PFSK-1 (cell line): ENCODE measurements around the gene NCOR1.

Source experiments
- FOXP2 ChIP-seq: optimal IDR thresholded peaks from 2 replicates; pipeline ENCODE3; 2011; ENCODE audit warnings: borderline replicate concordance, control low read depth, inconsistent platforms; ENCODE audit not compliant: insufficient read depth; ENCODE audit errors: extremely low read length, extremely low read depth
- POLR2AphosphoS5 ChIP-seq: IDR thresholded peaks from 2 replicates; pipeline ENCODE4 v1.6.1; 2012; ENCODE audit warnings: low read depth, mild to moderate bottlenecking, control low read depth, low read length, moderate library complexity
- SIN3A ChIP-seq: IDR thresholded peaks from 2 replicates; pipeline ENCODE4 v1.6.1; 2012; ENCODE audit warnings: mild to moderate bottlenecking, low read length, moderate library complexity, borderline replicate concordance; ENCODE audit not compliant: insufficient read depth
- TAF1 ChIP-seq: IDR thresholded peaks from 2 replicates; pipeline ENCODE4 v1.6.1; 2012; ENCODE audit warnings: low read length, control low read depth, borderline replicate concordance; ENCODE audit not compliant: insufficient read depth
- TF ChIP-seq, protein P1 (sequence below), 2 experiments: IDR thresholded peaks; 2 replicates each; pipeline versions ENCODE4 v1.6.1 to v1.8.0; 2011 to 2012; ENCODE audit warnings: low read depth in 2 of 2, low read length in 2 of 2, control low read depth in 1 of 2, inconsistent platforms in 1 of 2, mild to moderate bottlenecking in 1 of 2, moderate library complexity in 1 of 2; ENCODE audit not compliant: insufficient read depth in 1 of 2

NCOR1 gene

GRCh38 chr17:15999974-16000827 is 215.1 kb downstream of the NCOR1 start:
- TF ChIP-seq FOXP2 (no peak), SIN3A (no peak), TAF1 (no peak), POLR2AphosphoS5 (no peak)
- TF ChIP-seq, protein P1, sequence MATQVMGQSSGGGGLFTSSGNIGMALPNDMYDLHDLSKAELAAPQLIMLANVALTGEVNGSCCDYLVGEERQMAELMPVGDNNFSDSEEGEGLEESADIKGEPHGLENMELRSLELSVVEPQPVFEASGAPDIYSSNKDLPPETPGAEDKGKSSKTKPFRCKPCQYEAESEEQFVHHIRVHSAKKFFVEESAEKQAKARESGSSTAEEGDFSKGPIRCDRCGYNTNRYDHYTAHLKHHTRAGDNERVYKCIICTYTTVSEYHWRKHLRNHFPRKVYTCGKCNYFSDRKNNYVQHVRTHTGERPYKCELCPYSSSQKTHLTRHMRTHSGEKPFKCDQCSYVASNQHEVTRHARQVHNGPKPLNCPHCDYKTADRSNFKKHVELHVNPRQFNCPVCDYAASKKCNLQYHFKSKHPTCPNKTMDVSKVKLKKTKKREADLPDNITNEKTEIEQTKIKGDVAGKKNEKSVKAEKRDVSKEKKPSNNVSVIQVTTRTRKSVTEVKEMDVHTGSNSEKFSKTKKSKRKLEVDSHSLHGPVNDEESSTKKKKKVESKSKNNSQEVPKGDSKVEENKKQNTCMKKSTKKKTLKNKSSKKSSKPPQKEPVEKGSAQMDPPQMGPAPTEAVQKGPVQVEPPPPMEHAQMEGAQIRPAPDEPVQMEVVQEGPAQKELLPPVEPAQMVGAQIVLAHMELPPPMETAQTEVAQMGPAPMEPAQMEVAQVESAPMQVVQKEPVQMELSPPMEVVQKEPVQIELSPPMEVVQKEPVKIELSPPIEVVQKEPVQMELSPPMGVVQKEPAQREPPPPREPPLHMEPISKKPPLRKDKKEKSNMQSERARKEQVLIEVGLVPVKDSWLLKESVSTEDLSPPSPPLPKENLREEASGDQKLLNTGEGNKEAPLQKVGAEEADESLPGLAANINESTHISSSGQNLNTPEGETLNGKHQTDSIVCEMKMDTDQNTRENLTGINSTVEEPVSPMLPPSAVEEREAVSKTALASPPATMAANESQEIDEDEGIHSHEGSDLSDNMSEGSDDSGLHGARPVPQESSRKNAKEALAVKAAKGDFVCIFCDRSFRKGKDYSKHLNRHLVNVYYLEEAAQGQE (IDR thresholded peaks at IDR 0.05; ENCODE audit: insufficient read depth in 1 of 2, low read depth in 2 of 2, low read length in 2 of 2) = no peak

DNA sequence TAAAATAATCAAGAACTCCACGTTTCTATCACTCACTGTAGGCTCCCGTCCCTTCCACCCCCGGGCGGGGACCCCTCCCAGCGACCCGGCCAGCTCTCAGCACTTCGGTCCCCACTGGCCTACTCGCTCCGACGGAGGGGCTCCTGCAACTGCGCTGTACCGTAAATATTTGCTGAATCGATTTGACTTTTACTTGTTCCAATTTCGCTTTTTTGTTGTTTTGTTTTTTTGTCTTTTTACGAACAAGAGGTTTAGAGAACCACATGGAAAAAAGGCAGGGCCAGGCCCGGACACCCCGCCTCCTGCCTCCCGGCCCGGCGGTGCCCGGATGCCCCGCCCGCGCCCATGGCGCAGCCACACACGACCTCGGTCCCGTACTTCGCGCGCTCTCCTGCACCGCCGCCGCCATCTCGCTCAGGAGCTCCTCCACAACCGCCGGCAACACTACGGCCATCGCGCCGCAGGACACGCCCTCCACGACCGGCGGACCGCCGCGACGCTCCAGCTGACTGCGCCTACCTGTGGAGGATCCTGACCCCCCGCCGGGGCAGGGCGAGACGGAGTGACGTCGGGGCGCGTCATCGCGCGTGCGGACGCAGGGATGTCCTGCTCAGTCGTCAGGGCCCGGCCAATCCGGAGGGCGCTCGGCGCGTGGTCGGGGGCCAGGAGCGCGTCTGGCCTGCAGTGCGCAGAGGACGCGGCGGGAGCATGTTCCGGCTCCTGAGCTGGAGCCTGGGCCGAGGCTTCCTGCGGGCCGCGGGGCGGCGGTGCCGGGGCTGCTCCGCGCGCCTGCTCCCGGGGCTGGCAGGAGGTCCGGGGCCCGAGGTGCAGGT is 216.0 kb downstream of the NCOR1 start, which contains the start of the genes TTC19 and ZSWIM7:
TTC19 (plus strand) TSS at position 684 of the 833 bp plus-strand sequence; CDS start at position 709, 25 bp downstream.
ZSWIM7 (minus strand) TSS at position 564 of the 833 bp plus-strand sequence; CDS start at position 454, 110 bp downstream.
- peak; percentile 99 for TF ChIP-seq FOXP2
- TF ChIP-seq POLR2AphosphoS5 = peak; percentile 91
- TF ChIP-seq SIN3A = peak; percentile 87; the same call in 1 of the 2 replicates
- TF ChIP-seq TAF1 = peak; percentile 99
- TF ChIP-seq, protein P1 (IDR thresholded peaks at IDR 0.05; ENCODE audit: insufficient read depth in 1 of 2, low read depth in 2 of 2, low read length in 2 of 2) = peak; percentile 45 to 68; a peak in 1 of 4 replicates

DNA sequence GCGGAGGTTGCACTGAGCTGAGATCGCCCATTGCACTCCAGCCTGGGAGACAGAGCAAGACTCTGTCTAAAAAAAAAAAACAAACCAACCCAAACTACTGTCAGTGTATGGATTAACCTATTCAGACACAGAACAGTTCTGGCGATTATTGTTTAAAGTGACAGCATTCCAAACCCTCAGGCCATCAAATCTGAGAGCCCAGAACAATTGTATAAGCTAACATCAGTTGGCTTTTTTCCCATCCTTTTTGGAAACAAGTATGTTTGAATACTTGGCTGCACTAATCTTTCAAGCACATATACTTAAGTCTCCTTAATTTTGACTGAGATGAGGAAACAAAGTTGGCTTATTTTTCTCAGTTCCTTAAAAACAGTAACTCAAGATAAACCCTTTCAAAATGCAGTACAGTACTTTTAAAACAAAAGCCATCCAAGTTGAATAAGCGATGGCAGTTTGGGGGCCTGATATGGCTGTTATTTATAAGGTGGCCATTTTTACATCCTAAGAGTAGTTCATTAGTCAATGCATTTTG is 217.2 kb downstream of the NCOR1 start:
- TF ChIP-seq, protein P1 (IDR thresholded peaks at IDR 0.05; ENCODE audit: insufficient read depth in 1 of 2, low read depth in 2 of 2, low read length in 2 of 2) = no peak
- TF ChIP-seq TAF1 (no peak), POLR2AphosphoS5 (no peak), SIN3A (no peak), FOXP2 (no peak)

DNA sequence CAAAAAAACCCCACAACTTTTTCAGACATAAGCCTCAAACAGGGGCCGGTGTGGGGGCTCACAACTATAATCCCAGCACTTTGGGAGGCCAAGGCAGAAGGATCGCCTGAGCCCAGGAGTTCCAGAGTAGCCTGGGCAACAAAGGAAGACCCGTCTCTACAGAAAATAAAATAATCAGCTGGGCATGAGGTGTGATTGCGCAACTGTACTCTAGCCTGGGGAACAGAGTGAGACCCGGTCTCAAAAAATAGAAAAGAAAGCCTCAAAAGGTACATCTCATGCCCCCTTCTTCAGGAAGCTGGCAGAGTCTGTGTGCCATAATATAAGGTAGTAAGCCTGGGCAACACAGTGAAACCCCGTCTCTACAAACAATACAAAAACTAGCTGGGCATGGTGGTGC is 219.0 kb downstream of the NCOR1 start:
- TF ChIP-seq, protein P1 (IDR thresholded peaks at IDR 0.05; ENCODE audit: insufficient read depth in 1 of 2, low read depth in 2 of 2, low read length in 2 of 2) = no peak
- TF ChIP-seq SIN3A = no peak
- no peak for TF ChIP-seq FOXP2
- TF ChIP-seq POLR2AphosphoS5 = no peak
